ENCODE data around the gene DIP2B. TPM values are rescaled to one million over a fixed set of nuclear protein-coding genes. Genes with fewer than 3 reads are reported as not detected.

DIP2B gene
- total RNA-seq, 1 donor from 2014 or later = 25.8 TPM

DNA sequence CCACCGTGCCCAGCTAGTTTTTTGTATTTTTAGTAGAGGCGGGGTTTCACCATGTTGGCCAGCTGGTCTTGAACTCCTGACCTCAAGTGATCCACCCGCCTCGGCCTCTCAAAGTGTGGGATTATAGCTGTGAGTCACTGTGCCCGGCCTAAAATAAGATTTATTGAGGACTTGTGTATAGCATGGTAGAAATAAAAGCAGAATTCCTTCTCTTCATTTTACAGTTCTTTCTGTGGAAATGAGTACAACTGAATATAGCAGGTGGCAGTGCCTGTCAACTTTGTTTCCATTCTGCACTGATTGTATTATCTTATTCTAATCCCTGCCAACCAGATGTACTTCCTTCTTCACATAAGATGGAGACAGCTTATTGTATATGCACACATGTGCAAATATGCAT lies 41.0 kb downstream of the DIP2B start:
- Mint-ChIP-seq H3K27ac (ENCODE audit: unreplicated experiment) (peak overlapping the region; percentile 59), H3K9me3 (ENCODE audit: low read depth) (no peaks in the 10 kb centered on the region), H3K4me3 (ENCODE audit: unreplicated experiment) (no peak overlapping the region), H3K36me3 (ENCODE audit: low read depth) (no peaks in the 10 kb centered on the region), H3K27me3 (ENCODE audit: low read depth) (no peaks in the 10 kb centered on the region), H3K4me1 (ENCODE audit: low read depth) (peaks cover 40% of the 10 kb centered on the region)
- no peak for DNase-seq (ENCODE audit: low spot score)
- TF ChIP-seq, protein P1, sequence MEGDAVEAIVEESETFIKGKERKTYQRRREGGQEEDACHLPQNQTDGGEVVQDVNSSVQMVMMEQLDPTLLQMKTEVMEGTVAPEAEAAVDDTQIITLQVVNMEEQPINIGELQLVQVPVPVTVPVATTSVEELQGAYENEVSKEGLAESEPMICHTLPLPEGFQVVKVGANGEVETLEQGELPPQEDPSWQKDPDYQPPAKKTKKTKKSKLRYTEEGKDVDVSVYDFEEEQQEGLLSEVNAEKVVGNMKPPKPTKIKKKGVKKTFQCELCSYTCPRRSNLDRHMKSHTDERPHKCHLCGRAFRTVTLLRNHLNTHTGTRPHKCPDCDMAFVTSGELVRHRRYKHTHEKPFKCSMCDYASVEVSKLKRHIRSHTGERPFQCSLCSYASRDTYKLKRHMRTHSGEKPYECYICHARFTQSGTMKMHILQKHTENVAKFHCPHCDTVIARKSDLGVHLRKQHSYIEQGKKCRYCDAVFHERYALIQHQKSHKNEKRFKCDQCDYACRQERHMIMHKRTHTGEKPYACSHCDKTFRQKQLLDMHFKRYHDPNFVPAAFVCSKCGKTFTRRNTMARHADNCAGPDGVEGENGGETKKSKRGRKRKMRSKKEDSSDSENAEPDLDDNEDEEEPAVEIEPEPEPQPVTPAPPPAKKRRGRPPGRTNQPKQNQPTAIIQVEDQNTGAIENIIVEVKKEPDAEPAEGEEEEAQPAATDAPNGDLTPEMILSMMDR (IDR thresholded peaks at IDR 0.05) = no peak

DNA sequence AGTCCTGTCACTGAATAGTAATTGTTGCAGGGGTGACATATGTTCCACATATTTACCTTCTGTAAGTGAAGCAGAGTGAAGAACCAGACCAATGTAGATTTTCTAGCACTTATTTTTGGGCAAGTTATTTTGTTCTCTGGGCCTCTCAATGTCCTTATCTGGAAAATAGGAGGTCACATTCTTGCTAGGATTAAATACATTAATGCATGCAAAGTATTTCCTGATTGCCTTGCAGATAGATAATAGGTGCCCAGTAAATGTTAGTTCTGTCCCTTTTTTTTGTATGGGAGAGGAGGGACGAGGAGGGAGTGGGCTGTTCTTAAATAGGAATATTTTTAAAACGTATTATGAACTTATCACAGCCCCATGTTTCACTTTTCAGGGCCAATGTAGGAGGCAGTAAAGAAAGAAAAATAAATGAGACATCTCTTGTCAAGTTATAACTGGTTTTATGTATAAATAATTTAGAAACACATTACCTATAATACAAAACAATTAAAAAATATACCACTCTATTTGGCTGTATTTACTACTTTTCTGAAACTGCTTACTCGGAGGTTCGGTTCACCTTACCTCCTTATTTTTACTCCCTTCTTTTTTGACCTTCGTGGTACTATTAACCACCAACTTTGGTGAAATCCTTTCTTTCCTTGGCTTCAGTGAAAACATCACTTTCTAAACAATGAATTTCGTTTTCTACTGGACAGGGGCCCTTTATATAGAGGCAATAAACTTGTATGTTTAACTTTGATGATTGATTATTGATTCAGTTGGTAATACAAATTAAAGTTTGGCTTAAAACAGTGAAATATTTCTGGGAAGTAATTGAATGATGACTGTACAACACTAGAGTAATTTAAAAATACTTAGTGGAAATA lies 41.9 kb downstream of the DIP2B start:
- Mint-ChIP-seq H3K4me1 (ENCODE audit: low read depth) (peaks cover 37% of the 10 kb centered on the region), H3K4me3 (ENCODE audit: unreplicated experiment) (no peak overlapping the region)
- no peak for DNase-seq (ENCODE audit: low spot score)

DNA sequence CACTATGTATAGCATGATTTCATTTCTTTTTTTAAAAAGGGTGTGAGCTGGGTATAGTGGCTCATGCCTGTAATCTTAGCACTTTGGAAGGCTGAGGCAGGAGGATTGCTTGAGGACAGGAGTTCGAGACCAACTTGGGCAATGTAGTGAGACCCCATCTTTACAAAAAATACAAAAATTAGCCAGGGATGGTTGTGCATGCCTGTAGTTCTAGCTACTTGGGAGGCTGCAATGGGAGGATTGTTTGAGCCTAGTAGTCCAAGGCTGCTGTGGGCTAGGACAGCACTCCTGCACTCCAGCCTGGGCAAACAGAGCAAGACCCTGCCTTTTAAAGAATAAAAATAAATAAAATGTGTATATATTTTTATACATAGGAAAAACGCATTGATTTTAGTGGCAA lies 43.0 kb downstream of the DIP2B start:
- TF ChIP-seq, protein P1 (IDR thresholded peaks at IDR 0.05) = no peak
- H3K27ac Mint-ChIP-seq (ENCODE audit: unreplicated experiment) = no peak overlapping the region
- H3K27me3 Mint-ChIP-seq (ENCODE audit: low read depth) = no peaks in the 10 kb centered on the region
- H3K36me3 Mint-ChIP-seq (ENCODE audit: low read depth) = peaks cover 1% of the 10 kb centered on the region
- no peak overlapping the region for H3K4me3 Mint-ChIP-seq (ENCODE audit: unreplicated experiment)
- H3K9me3 Mint-ChIP-seq (ENCODE audit: low read depth) = no peaks in the 10 kb centered on the region
- no peak for DNase-seq (ENCODE audit: low spot score)
- H3K4me1 Mint-ChIP-seq (ENCODE audit: low read depth) = peaks cover 31% of the 10 kb centered on the region

More for the DNA sequence above, 41.9 kb downstream of the DIP2B start:
- no peaks in the 10 kb centered on the region for H3K9me3 Mint-ChIP-seq (ENCODE audit: low read depth)
- no peaks in the 10 kb centered on the region for H3K27me3 Mint-ChIP-seq (ENCODE audit: low read depth)
- TF ChIP-seq, protein P1 (IDR thresholded peaks at IDR 0.05) = no peak
- no peaks in the 10 kb centered on the region for H3K36me3 Mint-ChIP-seq (ENCODE audit: low read depth)
- peak overlapping the region; percentile 58 for H3K27ac Mint-ChIP-seq (ENCODE audit: unreplicated experiment)

DNA sequence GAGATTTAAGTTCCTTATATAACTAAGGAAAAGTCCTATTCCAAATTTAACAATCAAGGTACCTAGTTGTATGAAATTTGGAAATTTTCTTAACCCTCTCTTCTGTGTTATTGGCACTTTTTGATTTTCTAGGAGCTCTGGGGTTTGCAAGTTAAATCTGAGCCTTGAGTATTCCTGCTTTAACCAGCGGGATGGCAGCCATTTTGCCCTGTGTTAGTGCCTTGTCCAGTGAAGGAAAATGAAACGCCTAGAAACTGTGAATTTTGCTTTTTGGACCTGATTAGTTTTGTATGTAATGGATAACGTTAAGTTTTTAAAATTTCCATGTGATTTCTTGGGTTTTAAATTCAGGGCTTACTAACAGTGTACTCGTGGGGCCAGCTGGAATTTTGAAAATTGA lies 45.1 kb downstream of the DIP2B start:
- no peak for DNase-seq (ENCODE audit: low spot score)
- H3K4me1 Mint-ChIP-seq (ENCODE audit: low read depth) = peaks cover 28% of the 10 kb centered on the region
- no peaks in the 10 kb centered on the region for H3K27me3 Mint-ChIP-seq (ENCODE audit: low read depth)
- TF ChIP-seq, protein P1 (IDR thresholded peaks at IDR 0.05) = no peak
- H3K4me3 Mint-ChIP-seq (ENCODE audit: unreplicated experiment) = no peak overlapping the region
- H3K36me3 Mint-ChIP-seq (ENCODE audit: low read depth) = peaks cover 4% of the 10 kb centered on the region
- no peaks in the 10 kb centered on the region for H3K9me3 Mint-ChIP-seq (ENCODE audit: low read depth)
- no peak overlapping the region for H3K27ac Mint-ChIP-seq (ENCODE audit: unreplicated experiment)

DNA sequence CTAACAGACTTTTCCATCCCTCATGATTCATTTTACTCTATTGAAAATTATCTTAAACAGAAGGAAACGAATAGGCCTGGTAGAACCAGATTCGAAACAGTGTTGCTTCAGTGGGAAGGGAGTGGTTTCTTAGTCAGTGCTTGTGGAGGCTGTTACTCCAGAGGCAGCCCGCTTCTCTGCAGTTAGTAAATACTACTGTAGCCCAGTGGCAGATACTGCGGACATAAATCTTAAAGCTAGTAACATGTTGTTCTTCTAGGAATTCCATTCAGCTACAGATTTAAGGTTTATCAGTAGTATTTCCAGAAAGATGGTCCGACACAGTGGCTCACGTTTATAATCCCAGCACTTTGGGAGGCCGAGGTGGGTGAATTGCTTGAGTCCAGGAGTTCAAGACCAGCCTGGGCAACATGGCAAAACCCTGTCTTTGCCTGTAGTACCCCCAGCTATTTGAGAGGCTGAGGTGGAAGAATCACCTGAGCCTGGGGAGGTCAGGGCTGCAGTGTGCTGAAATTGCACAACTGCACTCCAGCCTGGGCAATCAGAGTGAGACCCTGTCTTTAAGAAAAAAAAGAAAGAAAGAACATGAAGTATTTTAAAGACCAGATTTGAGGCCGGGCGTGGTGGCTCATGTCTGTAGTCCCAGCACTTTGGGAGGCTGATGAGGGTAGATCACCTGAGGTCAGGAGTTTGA lies 45.9 kb downstream of the DIP2B start:
- DNase-seq (ENCODE audit: low spot score) = no peak

More for the DNA sequence above, 45.9 kb downstream of the DIP2B start:
- Mint-ChIP-seq H3K27ac (ENCODE audit: unreplicated experiment) (no peak overlapping the region), H3K4me1 (ENCODE audit: low read depth) (peaks cover 27% of the 10 kb centered on the region), H3K36me3 (ENCODE audit: low read depth) (peaks cover 4% of the 10 kb centered on the region), H3K27me3 (ENCODE audit: low read depth) (no peaks in the 10 kb centered on the region), H3K9me3 (ENCODE audit: low read depth) (no peaks in the 10 kb centered on the region), H3K4me3 (ENCODE audit: unreplicated experiment) (no peak overlapping the region)
- TF ChIP-seq, protein P1 (IDR thresholded peaks at IDR 0.05) = no peak

Data from chondrocyte (in vitro differentiated cells).